SH-SY5Y (cell line): ENCODE data around the gene ILK.

Source experiments
- GATA2 ChIP-seq: IDR thresholded peaks from 2 replicates; pipeline ENCODE4 v1.6.1; 2011; ENCODE audit warnings: mild to moderate bottlenecking, low read depth, low read length
- GATA3 ChIP-seq: IDR thresholded peaks from 2 replicates; pipeline ENCODE4 v1.6.1; 2011; ENCODE audit warnings: low read depth, mild to moderate bottlenecking, low read length, moderate library complexity

GRCh38 chr11:6653097-6653496, 49.5 kb downstream of the ILK start:
- TF ChIP-seq GATA2 (no peak), GATA3 (no peak)
